Measurements from ENCODE around the gene PLEK2. TPM values are rescaled to one million over a fixed set of nuclear protein-coding genes. Genes with fewer than 3 reads are reported as not detected.
"Not testable (repeated sequence)": the region's sequence is repeated elsewhere in the genome, so short reads cannot be mapped to it uniquely, and the experiment has no call there.

Gene PLEK2
- total RNA-seq, 1 experiment from 2014 or later, result 9.1 TPM

DNA sequence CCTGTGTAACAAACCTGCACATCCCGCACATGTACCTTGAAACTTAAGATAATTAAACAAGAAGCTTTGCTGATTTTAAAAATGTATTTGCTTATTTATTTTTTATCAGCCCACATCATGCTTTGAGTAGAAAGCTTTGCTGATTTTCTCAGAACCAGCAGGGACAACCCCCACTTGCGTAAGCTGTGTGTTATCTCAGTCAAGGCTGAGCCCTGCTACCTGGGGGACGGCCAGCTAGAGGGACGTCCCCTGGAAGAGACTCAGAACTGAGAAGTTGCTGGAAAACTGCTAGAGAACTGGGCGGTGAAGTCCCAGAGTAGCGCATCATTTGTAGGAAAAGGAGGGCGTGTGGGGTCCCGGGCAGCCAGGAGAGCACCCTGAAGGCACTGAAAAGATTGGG is 4.1 kb upstream of the PLEK2 start:
- H3K36me3 ChIP-seq (ENCODE audit: control insufficient read depth, insufficient read depth, low read length), result no peaks in the 10 kb centered on the region; the same call in 1 of the 2 replicates
- H3K27me3 ChIP-seq (ENCODE audit: control insufficient read depth, insufficient read depth, low read length), result no peaks in the 10 kb centered on the region
- in situ Hi-C loops (cut with HindIII; ENCODE audit: low pct_unique_long_range_greater_than_20kb, low sequenced_read_pairs), result no loop called here
- TF ChIP-seq POLR2AphosphoS5 (IDR thresholded peaks at IDR 0.05; ENCODE audit: low read depth, low read length) (no peak), SIN3A (IDR thresholded peaks at IDR 0.05; ENCODE audit: borderline replicate concordance, insufficient read depth, low read depth, low read length) (no peak), TCF7L2 (IDR thresholded peaks at IDR 0.05; ENCODE audit: low read depth, low read length) (no peak)
- TF ChIP-seq, protein P1, sequence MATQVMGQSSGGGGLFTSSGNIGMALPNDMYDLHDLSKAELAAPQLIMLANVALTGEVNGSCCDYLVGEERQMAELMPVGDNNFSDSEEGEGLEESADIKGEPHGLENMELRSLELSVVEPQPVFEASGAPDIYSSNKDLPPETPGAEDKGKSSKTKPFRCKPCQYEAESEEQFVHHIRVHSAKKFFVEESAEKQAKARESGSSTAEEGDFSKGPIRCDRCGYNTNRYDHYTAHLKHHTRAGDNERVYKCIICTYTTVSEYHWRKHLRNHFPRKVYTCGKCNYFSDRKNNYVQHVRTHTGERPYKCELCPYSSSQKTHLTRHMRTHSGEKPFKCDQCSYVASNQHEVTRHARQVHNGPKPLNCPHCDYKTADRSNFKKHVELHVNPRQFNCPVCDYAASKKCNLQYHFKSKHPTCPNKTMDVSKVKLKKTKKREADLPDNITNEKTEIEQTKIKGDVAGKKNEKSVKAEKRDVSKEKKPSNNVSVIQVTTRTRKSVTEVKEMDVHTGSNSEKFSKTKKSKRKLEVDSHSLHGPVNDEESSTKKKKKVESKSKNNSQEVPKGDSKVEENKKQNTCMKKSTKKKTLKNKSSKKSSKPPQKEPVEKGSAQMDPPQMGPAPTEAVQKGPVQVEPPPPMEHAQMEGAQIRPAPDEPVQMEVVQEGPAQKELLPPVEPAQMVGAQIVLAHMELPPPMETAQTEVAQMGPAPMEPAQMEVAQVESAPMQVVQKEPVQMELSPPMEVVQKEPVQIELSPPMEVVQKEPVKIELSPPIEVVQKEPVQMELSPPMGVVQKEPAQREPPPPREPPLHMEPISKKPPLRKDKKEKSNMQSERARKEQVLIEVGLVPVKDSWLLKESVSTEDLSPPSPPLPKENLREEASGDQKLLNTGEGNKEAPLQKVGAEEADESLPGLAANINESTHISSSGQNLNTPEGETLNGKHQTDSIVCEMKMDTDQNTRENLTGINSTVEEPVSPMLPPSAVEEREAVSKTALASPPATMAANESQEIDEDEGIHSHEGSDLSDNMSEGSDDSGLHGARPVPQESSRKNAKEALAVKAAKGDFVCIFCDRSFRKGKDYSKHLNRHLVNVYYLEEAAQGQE (IDR thresholded peaks at IDR 0.05; ENCODE audit: insufficient read depth in 1 of 2, low read depth in 2 of 2, low read length in 1 of 2), result no peak
- TF ChIP-seq, protein P2, sequence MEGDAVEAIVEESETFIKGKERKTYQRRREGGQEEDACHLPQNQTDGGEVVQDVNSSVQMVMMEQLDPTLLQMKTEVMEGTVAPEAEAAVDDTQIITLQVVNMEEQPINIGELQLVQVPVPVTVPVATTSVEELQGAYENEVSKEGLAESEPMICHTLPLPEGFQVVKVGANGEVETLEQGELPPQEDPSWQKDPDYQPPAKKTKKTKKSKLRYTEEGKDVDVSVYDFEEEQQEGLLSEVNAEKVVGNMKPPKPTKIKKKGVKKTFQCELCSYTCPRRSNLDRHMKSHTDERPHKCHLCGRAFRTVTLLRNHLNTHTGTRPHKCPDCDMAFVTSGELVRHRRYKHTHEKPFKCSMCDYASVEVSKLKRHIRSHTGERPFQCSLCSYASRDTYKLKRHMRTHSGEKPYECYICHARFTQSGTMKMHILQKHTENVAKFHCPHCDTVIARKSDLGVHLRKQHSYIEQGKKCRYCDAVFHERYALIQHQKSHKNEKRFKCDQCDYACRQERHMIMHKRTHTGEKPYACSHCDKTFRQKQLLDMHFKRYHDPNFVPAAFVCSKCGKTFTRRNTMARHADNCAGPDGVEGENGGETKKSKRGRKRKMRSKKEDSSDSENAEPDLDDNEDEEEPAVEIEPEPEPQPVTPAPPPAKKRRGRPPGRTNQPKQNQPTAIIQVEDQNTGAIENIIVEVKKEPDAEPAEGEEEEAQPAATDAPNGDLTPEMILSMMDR (IDR thresholded peaks at IDR 0.05), result no peak
- H3K4me3 ChIP-seq (ENCODE audit: low read depth in 2 of 2, low read length in 2 of 2), result no peak overlapping the region
- CTCF ChIA-PET, result interaction anchor here (1.2 kb wide), 1 partner anchor 11 kb away, joined by 3 read pairs; no protein-coding TSS in a partner anchor
- no TSS peak for BruUV-seq (replicated peaks)
- H3K9me3 ChIP-seq (ENCODE audit: control insufficient read depth, insufficient read depth, low read depth, low read length), result no peaks in the 10 kb centered on the region
- H3K27ac ChIP-seq (ENCODE audit: low read length), result no peak overlapping the region
- ATAC-seq (no peak), DNase-seq (ENCODE audit: low read depth, low spot score) (no peak)
- intact Hi-C loops (cut with micrococcal nuclease; ENCODE audit: unreplicated experiment), result no loop called here
- H3K4me1 ChIP-seq (ENCODE audit: control insufficient read depth, insufficient read depth, low read length), result no peaks in the 10 kb centered on the region
- POLR2A ChIA-PET, result no interaction called here

- intact Hi-C loops (cut with micrococcal nuclease; ENCODE audit: unreplicated experiment); H3K4me3 ChIP-seq (ENCODE audit: low read depth in 2 of 2, low read length in 2 of 2); DNase-seq (ENCODE audit: low read depth, low spot score); ATAC-seq; H3K9me3 ChIP-seq (ENCODE audit: control insufficient read depth, insufficient read depth, low read depth, low read length); BruUV-seq (replicated peaks); H3K4me1 ChIP-seq (ENCODE audit: control insufficient read depth, insufficient read depth, low read length); H3K27me3 ChIP-seq (ENCODE audit: control insufficient read depth, insufficient read depth, low read length); POLR2A ChIA-PET; in situ Hi-C loops (cut with HindIII; ENCODE audit: low pct_unique_long_range_greater_than_20kb, low sequenced_read_pairs); H3K36me3 ChIP-seq (ENCODE audit: control insufficient read depth, insufficient read depth, low read length); H3K27ac ChIP-seq (ENCODE audit: low read length): not testable (repeated sequence)
- CTCF ChIA-PET, result interaction anchor here (1.2 kb wide), 1 partner anchor 12 kb away, joined by 3 read pairs; no protein-coding TSS in a partner anchor
These were observed 3.6 kb upstream of the PLEK2 start for GRCh38 chr14:67415610-67416009.

GRCh38 chr14:67413806-67414769 is 2.1 kb upstream of the PLEK2 start:
- ATAC-seq, result peak; percentile 67
- CTCF ChIA-PET, result no interaction called here
- BruUV-seq (replicated peaks), result no TSS peak

More at GRCh38 chr14:67413806-67414769, 2.1 kb upstream of the PLEK2 start:
- H3K27me3 ChIP-seq (ENCODE audit: control insufficient read depth, insufficient read depth, low read length), result no peaks in the 10 kb centered on the region
- TF ChIP-seq POLR2AphosphoS5 (IDR thresholded peaks at IDR 0.05; ENCODE audit: low read depth, low read length) (no peak), TCF7L2 (IDR thresholded peaks at IDR 0.05; ENCODE audit: low read depth, low read length) (no peak), SIN3A (IDR thresholded peaks at IDR 0.05; ENCODE audit: borderline replicate concordance, insufficient read depth, low read depth, low read length) (no peak)
- TF ChIP-seq, protein P2 (IDR thresholded peaks at IDR 0.05), result no peak
- TF ChIP-seq, protein P1 (IDR thresholded peaks at IDR 0.05; ENCODE audit: insufficient read depth in 1 of 2, low read depth in 2 of 2, low read length in 1 of 2), result no peak
- POLR2A ChIA-PET, result interaction anchor here (0.5 to 0.8 kb wide), 2 partner anchors 13 to 94 kb away, joined by 3 read pairs; no protein-coding TSS in a partner anchor
- H3K27ac ChIP-seq (ENCODE audit: low read length), result no peak overlapping the region
- no peaks in the 10 kb centered on the region for H3K9me3 ChIP-seq (ENCODE audit: control insufficient read depth, insufficient read depth, low read depth, low read length)
- no peak for DNase-seq (ENCODE audit: low read depth, low spot score)
- no peaks in the 10 kb centered on the region; the same call in 1 of the 2 replicates for H3K36me3 ChIP-seq (ENCODE audit: control insufficient read depth, insufficient read depth, low read length)
- no peak overlapping the region for H3K4me3 ChIP-seq (ENCODE audit: low read depth in 2 of 2, low read length in 2 of 2)
- intact Hi-C loops (cut with micrococcal nuclease; ENCODE audit: unreplicated experiment) (no loop called here), in situ Hi-C loops (cut with HindIII; ENCODE audit: low pct_unique_long_range_greater_than_20kb, low sequenced_read_pairs) (no loop called here)
- peaks cover 3% of the 10 kb centered on the region; the same call in 1 of the 2 replicates for H3K4me1 ChIP-seq (ENCODE audit: control insufficient read depth, insufficient read depth, low read length)

Data from Panc1 (cell line).